Measurements from ENCODE around the gene NDST1.

DNA sequence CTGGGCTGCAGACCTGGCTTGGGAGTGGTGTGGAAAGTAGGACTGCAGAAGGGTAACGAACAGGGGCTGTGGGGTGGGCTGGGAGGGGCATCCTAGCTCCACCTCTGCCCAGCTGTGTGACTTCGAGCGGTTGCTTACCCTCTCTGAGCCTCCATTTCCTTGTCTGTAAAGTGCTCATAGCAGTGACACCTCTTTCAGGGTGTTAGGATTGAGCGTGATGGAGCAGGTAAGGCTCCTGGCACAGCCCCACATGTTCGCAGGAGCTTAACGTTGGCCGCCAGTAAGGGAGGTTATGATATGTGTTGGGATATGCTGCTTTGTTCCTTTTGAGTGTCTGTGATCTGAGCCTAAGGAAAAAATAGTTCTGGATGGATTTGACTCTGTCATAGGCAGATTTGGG is 2.1 kb downstream of the NDST1 start:
- TF ChIP-seq, protein P1, sequence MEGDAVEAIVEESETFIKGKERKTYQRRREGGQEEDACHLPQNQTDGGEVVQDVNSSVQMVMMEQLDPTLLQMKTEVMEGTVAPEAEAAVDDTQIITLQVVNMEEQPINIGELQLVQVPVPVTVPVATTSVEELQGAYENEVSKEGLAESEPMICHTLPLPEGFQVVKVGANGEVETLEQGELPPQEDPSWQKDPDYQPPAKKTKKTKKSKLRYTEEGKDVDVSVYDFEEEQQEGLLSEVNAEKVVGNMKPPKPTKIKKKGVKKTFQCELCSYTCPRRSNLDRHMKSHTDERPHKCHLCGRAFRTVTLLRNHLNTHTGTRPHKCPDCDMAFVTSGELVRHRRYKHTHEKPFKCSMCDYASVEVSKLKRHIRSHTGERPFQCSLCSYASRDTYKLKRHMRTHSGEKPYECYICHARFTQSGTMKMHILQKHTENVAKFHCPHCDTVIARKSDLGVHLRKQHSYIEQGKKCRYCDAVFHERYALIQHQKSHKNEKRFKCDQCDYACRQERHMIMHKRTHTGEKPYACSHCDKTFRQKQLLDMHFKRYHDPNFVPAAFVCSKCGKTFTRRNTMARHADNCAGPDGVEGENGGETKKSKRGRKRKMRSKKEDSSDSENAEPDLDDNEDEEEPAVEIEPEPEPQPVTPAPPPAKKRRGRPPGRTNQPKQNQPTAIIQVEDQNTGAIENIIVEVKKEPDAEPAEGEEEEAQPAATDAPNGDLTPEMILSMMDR (optimal IDR thresholded peaks at IDR 0.05 in 1 of 3, IDR thresholded peaks at IDR 0.05 in 1 of 3, conservative IDR thresholded peaks at IDR 0.05 in 1 of 3; ENCODE audit: extremely low read depth in 1 of 3, insufficient read depth in 2 of 3, low read length in 3 of 3) = no peak
- TF ChIP-seq EZH2 (IDR thresholded peaks at IDR 0.05; ENCODE audit: low read length) = no peak
